ENCODE data around the gene LSM12. TPM values are rescaled to one million over a fixed set of nuclear protein-coding genes. Genes with fewer than 3 reads are reported as not detected.

LSM12 gene
- total RNA-seq, 2 experiments from 2014 or later, result 61.9 to 62.5 TPM

- ChIA-PET POLR2A (interaction anchor here (0.7 to 1.0 kb wide), 4 partner anchors 9 to 63 kb away, joined by 3 to 4 read pairs (median 3); no protein-coding TSS in a partner anchor), CTCF (no interaction called here)
- peak overlapping the region; percentile 96 for H3K27ac Mint-ChIP-seq
- H3K27me3 Mint-ChIP-seq (ENCODE audit: low read depth), result no peaks in the 10 kb centered on the region
- H3K36me3 Mint-ChIP-seq (ENCODE audit: low read depth), result peaks cover 10% of the 10 kb centered on the region
- DNase-seq (no peak), ATAC-seq (no peak)
- no peaks in the 10 kb centered on the region for H3K9me3 Mint-ChIP-seq (ENCODE audit: insufficient read depth)
- H3K4me1 Mint-ChIP-seq (ENCODE audit: low read depth), result peaks cover 38% of the 10 kb centered on the region
- H3K4me3 Mint-ChIP-seq, result peak overlapping the region; percentile 91
Measured at GRCh38 chr17:44071198-44071520, 4.7 kb upstream of the LSM12 start.

DNA sequence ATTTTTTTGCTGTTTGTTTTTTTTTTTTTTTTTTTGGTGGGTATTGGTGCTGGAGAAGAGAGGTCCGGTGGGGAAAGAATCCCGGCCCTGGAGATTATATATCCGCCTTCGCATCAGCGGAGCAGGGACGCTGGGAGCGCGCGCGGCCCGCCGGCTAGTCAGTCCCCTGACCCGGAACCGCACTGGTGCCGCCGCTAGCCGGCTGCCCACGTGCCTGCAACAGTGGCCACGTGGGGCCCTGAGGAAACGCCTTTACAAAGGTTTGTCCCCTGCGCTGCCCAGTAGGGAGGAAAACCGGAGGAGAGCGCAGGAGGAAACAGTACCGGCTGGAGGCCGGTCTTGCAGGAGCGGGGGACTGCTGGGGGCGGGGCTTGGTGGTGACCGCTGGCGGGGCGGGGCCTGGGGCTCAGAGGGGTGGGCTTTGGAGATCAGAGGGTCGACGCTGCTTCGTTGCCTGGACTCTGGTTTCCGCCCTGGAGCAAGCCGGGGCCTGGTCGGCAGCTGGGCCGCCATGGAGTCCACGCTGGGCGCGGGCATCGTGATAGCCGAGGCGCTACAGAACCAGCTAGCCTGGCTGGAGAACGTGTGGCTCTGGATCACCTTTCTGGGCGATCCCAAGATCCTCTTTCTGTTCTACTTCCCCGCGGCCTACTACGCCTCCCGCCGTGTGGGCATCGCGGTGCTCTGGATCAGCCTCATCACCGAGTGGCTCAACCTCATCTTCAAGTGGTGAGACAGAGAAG, 4.2 kb upstream of the LSM12 start, which contains the start of gene G6PC3:
G6PC3 (plus strand) TSS at position 281 of the 743 bp plus-strand sequence; CDS start at position 512, 231 bp downstream.
- Mint-ChIP-seq H3K9me3 (ENCODE audit: insufficient read depth) (no peaks in the 10 kb centered on the region), H3K27ac (peak within 1 kb of the TSS; percentile 96), H3K4me1 (ENCODE audit: low read depth) (peaks cover 41% of the 10 kb centered on the region), H3K36me3 (ENCODE audit: low read depth) (peaks cover 7% of the 10 kb centered on the region), H3K4me3 (peak within 1 kb of the TSS; percentile 91), H3K27me3 (ENCODE audit: low read depth) (no peaks in the 10 kb centered on the region)
- ChIA-PET POLR2A (interaction anchor here (0.7 to 1.0 kb wide), 3 partner anchors 9 to 62 kb away, joined by 3 read pairs; no protein-coding TSS in a partner anchor), CTCF (no interaction called here)
- DNase-seq, result peak; percentile 90
- ATAC-seq, result peak; percentile 74

GRCh38 chr17:44069974-44070454, 3.5 kb upstream of the LSM12 start:
- Mint-ChIP-seq H3K27me3 (ENCODE audit: low read depth) (no peaks in the 10 kb centered on the region), H3K4me3 (peak overlapping the region; percentile 91), H3K27ac (peak overlapping the region; percentile 96), H3K36me3 (ENCODE audit: low read depth) (peaks cover 5% of the 10 kb centered on the region), H3K4me1 (ENCODE audit: low read depth) (peaks cover 44% of the 10 kb centered on the region), H3K9me3 (ENCODE audit: insufficient read depth) (no peaks in the 10 kb centered on the region)
- CTCF ChIA-PET, result no interaction called here
- no peak for ATAC-seq
- POLR2A ChIA-PET, result no interaction called here
- no peak for DNase-seq

- H3K27ac Mint-ChIP-seq, result peak overlapping the region; percentile 93
- H3K4me1 Mint-ChIP-seq (ENCODE audit: low read depth), result peaks cover 49% of the 10 kb centered on the region
- ATAC-seq, result no peak
- no peaks in the 10 kb centered on the region for H3K27me3 Mint-ChIP-seq (ENCODE audit: low read depth)
- DNase-seq, result no peak
- H3K9me3 Mint-ChIP-seq (ENCODE audit: insufficient read depth), result no peaks in the 10 kb centered on the region
- peak overlapping the region; percentile 86 for H3K4me3 Mint-ChIP-seq
- POLR2A ChIA-PET, result interaction anchor here (2.1 kb wide), 1 partner anchor 23 kb away, joined by 7 read pairs; no protein-coding TSS in a partner anchor
- peaks cover 18% of the 10 kb centered on the region for H3K36me3 Mint-ChIP-seq (ENCODE audit: low read depth)
- CTCF ChIA-PET, result no interaction called here
Measured at GRCh38 chr17:44067545-44067940, 1.1 kb upstream of the LSM12 start.

DNA sequence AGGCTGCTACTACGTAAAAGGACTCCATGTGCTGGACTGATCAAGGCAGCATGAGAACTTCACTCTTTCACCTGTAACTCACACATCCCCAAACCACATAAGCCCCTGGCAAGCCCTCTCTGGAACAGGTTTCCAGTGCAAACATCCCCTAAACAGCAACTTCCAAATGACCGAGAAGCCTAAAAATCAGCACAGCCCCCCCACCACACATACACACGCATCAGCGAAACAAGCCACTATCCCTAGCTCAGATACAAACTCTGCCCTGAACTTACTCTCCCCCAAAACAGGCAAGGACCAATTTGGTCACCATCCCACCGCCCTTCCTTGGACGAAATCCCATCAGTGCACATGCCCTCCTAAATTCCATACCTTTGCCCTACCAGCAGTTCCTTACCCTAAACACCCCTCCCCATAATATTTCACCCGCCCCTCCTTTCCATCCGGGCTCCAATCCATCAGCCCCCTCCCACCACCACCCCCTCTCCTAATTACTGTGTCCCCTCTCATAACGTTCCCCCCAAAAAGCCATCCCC, 735 bp downstream of the LSM12 start:
- CTCF ChIA-PET, result interaction anchor here (1.3 to 1.9 kb wide), 4 partner anchors 25 to 103 kb away, joined by 4 to 6 read pairs (median 4); partner anchors contain the start of gene HDAC5

GRCh38 chr17:44063704-44064639, 2.5 kb downstream of the LSM12 start:
- Mint-ChIP-seq H3K4me3 (peak overlapping the region; percentile 23), H3K36me3 (ENCODE audit: low read depth) (peaks cover 44% of the 10 kb centered on the region), H3K27ac (peak overlapping the region; percentile 19), H3K27me3 (ENCODE audit: low read depth) (no peaks in the 10 kb centered on the region), H3K4me1 (ENCODE audit: low read depth) (peaks cover 48% of the 10 kb centered on the region), H3K9me3 (ENCODE audit: insufficient read depth) (no peaks in the 10 kb centered on the region)
- DNase-seq (no peak), ATAC-seq (no peak)
- POLR2A ChIA-PET, result no interaction called here
- CTCF ChIA-PET, result interaction anchor here (1.0 to 1.2 kb wide), 2 partner anchors 10 to 23 kb away, joined by 3 to 5 read pairs; no protein-coding TSS in a partner anchor

More for the DNA sequence above, 735 bp downstream of the LSM12 start:
- peaks cover 29% of the 10 kb centered on the region for H3K36me3 Mint-ChIP-seq (ENCODE audit: low read depth)
- peak overlapping the region; percentile 86 for H3K4me3 Mint-ChIP-seq
- DNase-seq (peak; percentile 33), ATAC-seq (no peak)
- H3K9me3 Mint-ChIP-seq (ENCODE audit: insufficient read depth), result no peaks in the 10 kb centered on the region
- POLR2A ChIA-PET, result interaction anchor here (0.8 to 2.1 kb wide), 5 partner anchors 9 to 750 kb away, joined by 3 to 7 read pairs (median 4); partner anchors contain the start of gene HDAC5
- peaks cover 42% of the 10 kb centered on the region for H3K4me1 Mint-ChIP-seq (ENCODE audit: low read depth)
- H3K27ac Mint-ChIP-seq, result peak overlapping the region; percentile 93
- H3K27me3 Mint-ChIP-seq (ENCODE audit: low read depth), result no peaks in the 10 kb centered on the region

DNA sequence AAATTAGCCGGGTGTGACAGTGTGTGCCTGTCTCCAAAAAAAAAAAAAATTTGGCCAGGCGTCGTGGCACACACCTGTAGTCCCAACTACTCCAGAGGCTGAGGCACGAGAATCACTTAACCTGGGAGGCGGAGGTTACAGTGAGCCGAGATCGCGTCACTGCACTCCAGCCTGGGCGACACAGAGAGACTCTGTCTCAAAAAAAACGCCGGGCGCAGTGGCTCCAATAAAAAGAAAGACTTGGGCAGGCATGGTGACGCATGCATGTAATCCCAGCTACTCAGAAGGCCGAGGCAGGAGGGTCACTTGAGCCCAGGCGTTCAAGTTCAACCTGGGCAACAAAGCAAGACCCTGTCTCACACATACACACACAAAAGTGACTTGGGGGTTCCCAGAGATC, 3.6 kb downstream of the LSM12 start:
- no peak overlapping the region for H3K4me3 Mint-ChIP-seq
- POLR2A ChIA-PET, result no interaction called here
- H3K27ac Mint-ChIP-seq, result no peak overlapping the region

GRCh38 chr17:44061446-44061845, 5.0 kb downstream of the LSM12 start:
- Mint-ChIP-seq H3K36me3 (ENCODE audit: low read depth) (peaks cover 50% of the 10 kb centered on the region), H3K4me1 (ENCODE audit: low read depth) (peaks cover 41% of the 10 kb centered on the region)
- POLR2A ChIA-PET, result no interaction called here

More for the DNA sequence above, 3.6 kb downstream of the LSM12 start:
- CTCF ChIA-PET, result interaction anchor here (1.0 kb wide), 1 partner anchor 11 kb away, joined by 3 read pairs; no protein-coding TSS in a partner anchor
- DNase-seq, result no peak
- Mint-ChIP-seq H3K36me3 (ENCODE audit: low read depth) (peaks cover 50% of the 10 kb centered on the region), H3K27me3 (ENCODE audit: low read depth) (no peaks in the 10 kb centered on the region), H3K4me1 (ENCODE audit: low read depth) (peaks cover 51% of the 10 kb centered on the region), H3K9me3 (ENCODE audit: insufficient read depth) (no peaks in the 10 kb centered on the region)
- ATAC-seq, result no peak

GRCh38 chr17:44059101-44059892, 7.2 kb downstream of the LSM12 start:
- Mint-ChIP-seq H3K4me1 (ENCODE audit: low read depth) (peaks cover 35% of the 10 kb centered on the region), H3K9me3 (ENCODE audit: insufficient read depth) (no peaks in the 10 kb centered on the region), H3K27me3 (ENCODE audit: low read depth) (no peaks in the 10 kb centered on the region), H3K36me3 (ENCODE audit: low read depth) (peaks cover 47% of the 10 kb centered on the region), H3K27ac (peak overlapping the region; percentile 3), H3K4me3 (no peak overlapping the region)
- DNase-seq (no peak), ATAC-seq (no peak)
- CTCF ChIA-PET, result no interaction called here
- POLR2A ChIA-PET, result no interaction called here

More at GRCh38 chr17:44061446-44061845, 5.0 kb downstream of the LSM12 start:
- ATAC-seq (no peak), DNase-seq (no peak)
- Mint-ChIP-seq H3K9me3 (ENCODE audit: insufficient read depth) (no peaks in the 10 kb centered on the region), H3K4me3 (no peak overlapping the region), H3K27me3 (ENCODE audit: low read depth) (no peaks in the 10 kb centered on the region), H3K27ac (no peak overlapping the region)
- CTCF ChIA-PET, result interaction anchor here (0.9 to 1.1 kb wide), 2 partner anchors 118 to 284 kb away, joined by 3 read pairs; no protein-coding TSS in a partner anchor

- no peaks in the 10 kb centered on the region for H3K9me3 Mint-ChIP-seq (ENCODE audit: insufficient read depth)
- DNase-seq, result no peak
- H3K4me3 Mint-ChIP-seq, result no peak overlapping the region
- no peak for ATAC-seq
- ChIA-PET POLR2A (no interaction called here), CTCF (interaction anchor here (2.0 kb wide), 1 partner anchor 12 kb away, joined by 6 read pairs; no protein-coding TSS in a partner anchor)
- no peaks in the 10 kb centered on the region for H3K4me1 Mint-ChIP-seq (ENCODE audit: low read depth)
- peaks cover 29% of the 10 kb centered on the region for H3K36me3 Mint-ChIP-seq (ENCODE audit: low read depth)
- no peak overlapping the region for H3K27ac Mint-ChIP-seq
- H3K27me3 Mint-ChIP-seq (ENCODE audit: low read depth), result no peaks in the 10 kb centered on the region
Measured at GRCh38 chr17:44053125-44053872, 13.2 kb downstream of the LSM12 start.

Data from activated CD8-positive, alpha-beta T cell treated with anti-CD3 and anti-CD28 coated beads, Interleukin-2, amount 10 ng/mL, durations not matched to agents 7 days and 5 days (primary cell).